Measurements from ENCODE around the gene OCA2.

The OCA2 gene

DNA sequence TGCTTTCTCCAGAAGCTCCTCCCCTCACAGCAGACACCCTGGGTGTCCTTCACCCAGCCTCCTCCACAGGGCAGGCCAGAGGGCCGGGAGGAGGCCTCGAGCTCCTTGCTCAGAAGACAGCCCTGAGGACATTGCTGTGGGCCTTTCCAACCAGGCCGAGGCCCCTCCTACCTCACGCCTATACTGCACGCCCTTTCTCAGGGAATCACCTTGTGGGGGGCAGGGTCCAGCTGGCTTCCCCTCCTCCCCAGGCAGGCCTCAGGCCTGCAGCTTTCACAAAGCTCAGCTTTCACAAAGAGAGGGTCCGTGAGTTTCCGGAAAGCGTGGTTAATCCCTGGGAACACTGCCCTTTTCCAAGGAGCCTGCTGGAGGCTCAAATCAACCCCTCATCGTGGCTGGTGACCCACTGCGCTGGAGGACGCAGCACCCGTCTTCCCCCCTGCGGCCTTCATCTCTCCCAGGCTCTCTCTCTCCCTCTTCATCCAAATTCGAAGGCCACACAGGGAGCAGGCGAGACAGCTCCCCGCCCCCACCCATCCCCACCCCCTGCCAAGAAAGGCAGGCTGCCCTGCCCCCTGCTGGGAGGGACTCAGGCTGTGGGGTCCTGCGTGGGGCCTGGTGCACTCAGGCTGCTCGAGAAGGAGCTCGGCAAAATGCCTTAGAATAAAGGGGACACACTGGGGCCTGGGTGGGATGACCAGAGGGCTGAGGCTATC lies 79.4 kb downstream of the OCA2 start:
- TF ChIP-seq, protein P1, sequence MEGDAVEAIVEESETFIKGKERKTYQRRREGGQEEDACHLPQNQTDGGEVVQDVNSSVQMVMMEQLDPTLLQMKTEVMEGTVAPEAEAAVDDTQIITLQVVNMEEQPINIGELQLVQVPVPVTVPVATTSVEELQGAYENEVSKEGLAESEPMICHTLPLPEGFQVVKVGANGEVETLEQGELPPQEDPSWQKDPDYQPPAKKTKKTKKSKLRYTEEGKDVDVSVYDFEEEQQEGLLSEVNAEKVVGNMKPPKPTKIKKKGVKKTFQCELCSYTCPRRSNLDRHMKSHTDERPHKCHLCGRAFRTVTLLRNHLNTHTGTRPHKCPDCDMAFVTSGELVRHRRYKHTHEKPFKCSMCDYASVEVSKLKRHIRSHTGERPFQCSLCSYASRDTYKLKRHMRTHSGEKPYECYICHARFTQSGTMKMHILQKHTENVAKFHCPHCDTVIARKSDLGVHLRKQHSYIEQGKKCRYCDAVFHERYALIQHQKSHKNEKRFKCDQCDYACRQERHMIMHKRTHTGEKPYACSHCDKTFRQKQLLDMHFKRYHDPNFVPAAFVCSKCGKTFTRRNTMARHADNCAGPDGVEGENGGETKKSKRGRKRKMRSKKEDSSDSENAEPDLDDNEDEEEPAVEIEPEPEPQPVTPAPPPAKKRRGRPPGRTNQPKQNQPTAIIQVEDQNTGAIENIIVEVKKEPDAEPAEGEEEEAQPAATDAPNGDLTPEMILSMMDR (IDR thresholded peaks at IDR 0.05; ENCODE audit: borderline replicate concordance, insufficient read depth, low read depth, low read length), result no peak

DNA sequence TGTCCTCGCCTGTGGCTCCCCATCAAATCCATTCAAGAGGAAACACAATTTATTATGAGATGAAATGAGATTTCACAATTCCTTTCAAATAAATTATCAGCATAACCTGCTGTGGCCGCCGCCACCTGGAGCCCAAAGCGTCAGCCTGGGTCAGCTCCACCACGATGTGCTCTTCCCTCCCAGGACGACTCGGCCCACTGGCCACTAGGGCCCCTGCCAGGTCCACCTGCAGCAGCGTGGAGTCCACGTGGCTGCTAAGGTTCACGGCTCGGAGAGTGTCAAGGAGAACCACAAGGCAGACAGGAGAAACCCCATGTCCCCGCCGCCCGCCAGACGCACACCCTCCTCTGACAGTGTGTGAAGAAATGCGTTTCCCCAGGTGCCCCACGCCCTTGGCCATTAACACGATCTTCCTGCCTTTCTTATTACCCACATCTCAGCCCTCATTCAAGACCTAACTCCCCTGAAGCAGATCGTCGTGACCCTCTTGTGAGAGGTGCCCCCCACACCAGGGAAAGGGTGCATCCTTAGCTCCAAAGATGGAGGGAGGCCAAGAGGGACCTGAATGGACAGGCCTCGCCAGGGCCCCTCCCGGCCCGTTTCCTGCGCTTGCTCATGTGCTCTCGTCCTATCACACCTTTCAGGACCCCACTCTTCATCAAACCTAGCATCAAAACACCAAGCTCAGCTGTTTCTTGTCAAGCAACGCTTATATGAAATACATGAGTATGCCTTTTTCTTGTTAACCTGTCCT lies 80.6 kb downstream of the OCA2 start:
- TF ChIP-seq, protein P1 (IDR thresholded peaks at IDR 0.05; ENCODE audit: borderline replicate concordance, insufficient read depth, low read depth, low read length), result no peak
- H3K4me3 ChIP-seq (ENCODE audit: low read depth, low read length), result no peak overlapping the region

More for the DNA sequence above, 79.4 kb downstream of the OCA2 start:
- H3K4me3 ChIP-seq (ENCODE audit: low read depth, low read length), result no peak overlapping the region

- TF ChIP-seq, protein P1 (IDR thresholded peaks at IDR 0.05; ENCODE audit: borderline replicate concordance, insufficient read depth, low read depth, low read length), result no peak
- H3K4me3 ChIP-seq (ENCODE audit: low read depth, low read length), result no peak overlapping the region
These were observed 81.6 kb downstream of the OCA2 start for GRCh38 chr15:28017423-28017924.

GRCh38 chr15:28015855-28016254 lies 83.3 kb downstream of the OCA2 start:
- H3K4me3 ChIP-seq (ENCODE audit: low read depth, low read length), result no peak overlapping the region
- TF ChIP-seq, protein P1 (IDR thresholded peaks at IDR 0.05; ENCODE audit: borderline replicate concordance, insufficient read depth, low read depth, low read length), result no peak

DNA sequence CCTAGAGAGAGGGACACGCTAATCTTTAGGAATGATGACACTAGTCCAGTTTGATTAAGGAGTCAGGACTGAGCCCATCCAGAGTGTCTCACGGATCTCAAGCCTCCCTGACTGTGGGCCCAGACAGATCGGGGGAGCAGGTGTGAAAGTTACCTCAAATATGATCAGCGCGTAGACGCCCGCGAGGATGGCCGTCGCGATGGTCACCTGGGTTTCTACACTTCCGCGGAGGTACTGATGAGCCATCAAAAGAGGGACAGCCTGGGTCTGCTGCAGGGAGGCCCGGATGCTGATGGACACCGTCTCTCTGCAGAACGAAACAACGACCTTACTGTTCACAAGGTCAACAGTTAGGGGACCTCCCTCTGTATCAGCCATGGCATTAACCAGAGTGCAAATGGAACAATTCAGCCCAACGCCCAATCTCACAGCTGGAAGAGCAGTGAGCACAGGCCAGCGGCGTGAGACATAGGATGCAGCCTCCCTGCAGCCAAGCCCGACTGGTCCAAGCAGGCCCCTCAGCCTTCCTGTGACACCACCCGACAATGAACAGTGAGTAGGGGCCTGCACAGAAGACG lies 84.4 kb downstream of the OCA2 start:
- TF ChIP-seq, protein P1 (IDR thresholded peaks at IDR 0.05; ENCODE audit: borderline replicate concordance, insufficient read depth, low read depth, low read length), result no peak
- H3K4me3 ChIP-seq (ENCODE audit: low read depth, low read length), result no peak overlapping the region

GRCh38 chr15:28013976-28014375 lies 85.1 kb downstream of the OCA2 start:
- TF ChIP-seq, protein P1 (IDR thresholded peaks at IDR 0.05; ENCODE audit: borderline replicate concordance, insufficient read depth, low read depth, low read length), result no peak
- H3K4me3 ChIP-seq (ENCODE audit: low read depth, low read length), result no peak overlapping the region
